ENCODE data around the gene PCSK2. TPM values are rescaled to one million over a fixed set of nuclear protein-coding genes. Genes with fewer than 3 reads are reported as not detected.

PCSK2 gene
- total and polyA plus RNA-seq, 4 donors = 0.13 to 2.2 TPM; not detected in 2

GRCh38 chr20:17339000-17339399 is 112.2 kb downstream of the PCSK2 start:
- DNase-seq = no peak
- no peak overlapping the region for H3K27ac ChIP-seq (ENCODE audit: low read depth in 1 of 2, low read length in 2 of 2)
- H3K27me3 ChIP-seq (ENCODE audit: control insufficient read depth in 1 of 2, insufficient read depth in 2 of 2, low read length in 1 of 2) = no peaks in the 10 kb centered on the region
- 50 to 57% methylated on average over 6 of the region's 6 CpGs for WGBS, 2 donors
- no peaks in the 10 kb centered on the region for H3K4me1 ChIP-seq (ENCODE audit: control insufficient read depth in 1 of 2, insufficient read depth in 2 of 2, low read length in 2 of 2)
- ATAC-seq (ENCODE audit: low FRiP score) = no peak
- no peaks in the 10 kb centered on the region for H3K36me3 ChIP-seq (ENCODE audit: control insufficient read depth in 1 of 2, insufficient read depth in 2 of 2, low read length in 1 of 2)
- intact Hi-C loops (cut with DNase I) = no loop called here
- H3K4me3 ChIP-seq (ENCODE audit: low read length in 2 of 2) = no peak overlapping the region
- H3K9me3 ChIP-seq (ENCODE audit: control insufficient read depth, low read length) = peaks cover 4% of the 10 kb centered on the region

- Histone ChIP-seq H3K27ac (ENCODE audit: low read depth in 1 of 2, low read length in 2 of 2) (no peak overlapping the region), H3K4me3 (ENCODE audit: low read length in 2 of 2) (no peak overlapping the region), H3K36me3 (ENCODE audit: control insufficient read depth in 1 of 2, insufficient read depth in 2 of 2, low read length in 1 of 2) (no peaks in the 10 kb centered on the region), H3K4me1 (ENCODE audit: control insufficient read depth in 1 of 2, insufficient read depth in 2 of 2, low read length in 2 of 2) (no peaks in the 10 kb centered on the region), H3K27me3 (ENCODE audit: control insufficient read depth in 1 of 2, insufficient read depth in 2 of 2, low read length in 1 of 2) (no peaks in the 10 kb centered on the region), H3K9me3 (ENCODE audit: control insufficient read depth, low read length) (peaks cover 4% of the 10 kb centered on the region)
- DNase-seq (no peak), ATAC-seq (ENCODE audit: low FRiP score) (no peak)
- 75 to 88% methylated on average over 1 of the region's 1 CpG for WGBS, 2 donors
- intact Hi-C loops (cut with DNase I) = no loop called here
These were observed 116.3 kb downstream of the PCSK2 start for GRCh38 chr20:17343091-17343490.

- Histone ChIP-seq H3K4me3 (ENCODE audit: low read length in 2 of 2) (no peak overlapping the region), H3K36me3 (ENCODE audit: control insufficient read depth in 1 of 2, insufficient read depth in 2 of 2, low read length in 1 of 2) (no peaks in the 10 kb centered on the region), H3K27me3 (ENCODE audit: control insufficient read depth in 1 of 2, insufficient read depth in 2 of 2, low read length in 1 of 2) (no peaks in the 10 kb centered on the region), H3K27ac (ENCODE audit: low read depth in 1 of 2, low read length in 2 of 2) (no peak overlapping the region), H3K9me3 (ENCODE audit: control insufficient read depth, low read length) (peaks cover 4% of the 10 kb centered on the region), H3K4me1 (ENCODE audit: control insufficient read depth in 1 of 2, insufficient read depth in 2 of 2, low read length in 2 of 2) (no peaks in the 10 kb centered on the region)
- 19 to 21% methylated on average over 13 of the region's 13 CpGs for WGBS, 2 donors
- ATAC-seq (ENCODE audit: low FRiP score) (no peak), DNase-seq (no peak)
- intact Hi-C loops (cut with DNase I) = no loop called here
These were observed 117.0 kb downstream of the PCSK2 start for GRCh38 chr20:17343656-17344452.

GRCh38 chr20:17344790-17345189 is 118.0 kb downstream of the PCSK2 start:
- no peak for DNase-seq
- no peak overlapping the region for H3K4me3 ChIP-seq (ENCODE audit: low read length in 2 of 2)
- intact Hi-C loops (cut with DNase I) = no loop called here
- no peaks in the 10 kb centered on the region for H3K4me1 ChIP-seq (ENCODE audit: control insufficient read depth in 1 of 2, insufficient read depth in 2 of 2, low read length in 2 of 2)
- WGBS, 2 donors = 53 to 68% methylated on average over 2 of the region's 2 CpGs
- no peaks in the 10 kb centered on the region for H3K27me3 ChIP-seq (ENCODE audit: control insufficient read depth in 1 of 2, insufficient read depth in 2 of 2, low read length in 1 of 2)
- H3K36me3 ChIP-seq (ENCODE audit: control insufficient read depth in 1 of 2, insufficient read depth in 2 of 2, low read length in 1 of 2) = no peaks in the 10 kb centered on the region
- peaks cover 4% of the 10 kb centered on the region for H3K9me3 ChIP-seq (ENCODE audit: control insufficient read depth, low read length)
- ATAC-seq (ENCODE audit: low FRiP score) = no peak
- no peak overlapping the region for H3K27ac ChIP-seq (ENCODE audit: low read depth in 1 of 2, low read length in 2 of 2)

- Histone ChIP-seq H3K27me3 (ENCODE audit: control insufficient read depth in 1 of 2, insufficient read depth in 2 of 2, low read length in 1 of 2) (no peaks in the 10 kb centered on the region), H3K36me3 (ENCODE audit: control insufficient read depth in 1 of 2, insufficient read depth in 2 of 2, low read length in 1 of 2) (no peaks in the 10 kb centered on the region), H3K9me3 (ENCODE audit: control insufficient read depth, low read length) (peaks cover 2% of the 10 kb centered on the region), H3K4me1 (ENCODE audit: control insufficient read depth in 1 of 2, insufficient read depth in 2 of 2, low read length in 2 of 2) (no peaks in the 10 kb centered on the region), H3K27ac (ENCODE audit: low read depth in 1 of 2, low read length in 2 of 2) (no peak overlapping the region), H3K4me3 (ENCODE audit: low read length in 2 of 2) (no peak overlapping the region)
- no peak for ATAC-seq (ENCODE audit: low FRiP score)
- 13 to 14% methylated on average over 2 of the region's 2 CpGs for WGBS, 2 donors
- DNase-seq = no peak
- intact Hi-C loops (cut with DNase I) = no loop called here
These were observed 118.5 kb downstream of the PCSK2 start for GRCh38 chr20:17345321-17345720.

- Histone ChIP-seq H3K27me3 (ENCODE audit: control insufficient read depth in 1 of 2, insufficient read depth in 2 of 2, low read length in 1 of 2) (no peaks in the 10 kb centered on the region), H3K36me3 (ENCODE audit: control insufficient read depth in 1 of 2, insufficient read depth in 2 of 2, low read length in 1 of 2) (no peaks in the 10 kb centered on the region), H3K9me3 (ENCODE audit: control insufficient read depth, low read length) (no peaks in the 10 kb centered on the region), H3K27ac (ENCODE audit: low read depth in 1 of 2, low read length in 2 of 2) (no peak overlapping the region), H3K4me1 (ENCODE audit: control insufficient read depth in 1 of 2, insufficient read depth in 2 of 2, low read length in 2 of 2) (no peaks in the 10 kb centered on the region), H3K4me3 (ENCODE audit: low read length in 2 of 2) (no peak overlapping the region)
- intact Hi-C loops (cut with DNase I) = no loop called here
- no peak for ATAC-seq (ENCODE audit: low FRiP score)
- no peak for DNase-seq
- WGBS, 2 donors = 69 to 74% methylated on average over 3 of the region's 3 CpGs
These were observed 123.5 kb downstream of the PCSK2 start for GRCh38 chr20:17350321-17350720.

GRCh38 chr20:17357238-17357637 is 130.4 kb downstream of the PCSK2 start:
- H3K27me3 ChIP-seq (ENCODE audit: control insufficient read depth in 1 of 2, insufficient read depth in 2 of 2, low read length in 1 of 2) = peaks cover 0 to 2% of the 10 kb centered on the region in 2 donors
- H3K27ac ChIP-seq (ENCODE audit: low read depth in 1 of 2, low read length in 2 of 2) = no peak overlapping the region
- H3K36me3 ChIP-seq (ENCODE audit: control insufficient read depth in 1 of 2, insufficient read depth in 2 of 2, low read length in 1 of 2) = no peaks in the 10 kb centered on the region
- 47 to 52% methylated on average over 2 of the region's 2 CpGs for WGBS, 2 donors
- intact Hi-C loops (cut with DNase I) = no loop called here
- no peak overlapping the region for H3K4me3 ChIP-seq (ENCODE audit: low read length in 2 of 2)
- H3K9me3 ChIP-seq (ENCODE audit: control insufficient read depth, low read length) = no peaks in the 10 kb centered on the region
- no peaks in the 10 kb centered on the region for H3K4me1 ChIP-seq (ENCODE audit: control insufficient read depth in 1 of 2, insufficient read depth in 2 of 2, low read length in 2 of 2)
- no peak for ATAC-seq (ENCODE audit: low FRiP score)
- DNase-seq = no peak

GRCh38 chr20:17358854-17359253 is 132.0 kb downstream of the PCSK2 start:
- intact Hi-C loops (cut with DNase I) = no loop called here
- Histone ChIP-seq H3K4me3 (ENCODE audit: low read length in 2 of 2) (no peak overlapping the region), H3K27ac (ENCODE audit: low read depth in 1 of 2, low read length in 2 of 2) (no peak overlapping the region), H3K27me3 (ENCODE audit: control insufficient read depth in 1 of 2, insufficient read depth in 2 of 2, low read length in 1 of 2) (peaks cover 0 to 2% of the 10 kb centered on the region in 2 donors), H3K4me1 (ENCODE audit: control insufficient read depth in 1 of 2, insufficient read depth in 2 of 2, low read length in 2 of 2) (no peaks in the 10 kb centered on the region), H3K9me3 (ENCODE audit: control insufficient read depth, low read length) (no peaks in the 10 kb centered on the region), H3K36me3 (ENCODE audit: control insufficient read depth in 1 of 2, insufficient read depth in 2 of 2, low read length in 1 of 2) (no peaks in the 10 kb centered on the region)
- DNase-seq (no peak), ATAC-seq (ENCODE audit: low FRiP score) (no peak)
- WGBS, 2 donors = 42 to 43% methylated on average over 1 of the region's 1 CpG

- Histone ChIP-seq H3K27me3 (ENCODE audit: control insufficient read depth in 1 of 2, insufficient read depth in 2 of 2, low read length in 1 of 2) (no peaks in the 10 kb centered on the region), H3K4me3 (ENCODE audit: low read length in 2 of 2) (no peak overlapping the region), H3K36me3 (ENCODE audit: control insufficient read depth in 1 of 2, insufficient read depth in 2 of 2, low read length in 1 of 2) (no peaks in the 10 kb centered on the region), H3K4me1 (ENCODE audit: control insufficient read depth in 1 of 2, insufficient read depth in 2 of 2, low read length in 2 of 2) (no peaks in the 10 kb centered on the region), H3K27ac (ENCODE audit: low read depth in 1 of 2, low read length in 2 of 2) (no peak overlapping the region), H3K9me3 (ENCODE audit: control insufficient read depth, low read length) (no peaks in the 10 kb centered on the region)
- 73 to 79% methylated on average over 4 of the region's 4 CpGs for WGBS, 2 donors
- intact Hi-C loops (cut with DNase I) = no loop called here
- DNase-seq (no peak), ATAC-seq (ENCODE audit: low FRiP score) (no peak)
These were observed 137.8 kb downstream of the PCSK2 start for GRCh38 chr20:17364681-17365080.
